Right atrium auricular region (tissue), 2 donors: Measurements from ENCODE around the gene BICD1. TPM values are rescaled to one million over a fixed set of nuclear protein-coding genes. Genes with fewer than 3 reads are reported as not detected.

Source experiments
- DNase-seq: peaks from one replicate; pipeline ENCODE4 v3.0.0-alpha.2; 2019; ENCODE audit warnings: low spot score
- H3K27ac ChIP-seq, 2 donors: fragments of 200-600 bp; sonication (generic); 1 replicate in 1 of 2; 2 replicates in 1 of 2; pipeline ENCODE4 v1.5.1; 2016 to 2019
- H3K27me3 ChIP-seq, 2 donors: fragments of 200-600 bp; sonication (generic); one replicate each; pipeline versions ENCODE4 v1.5.1 to v1.6.0; 2017 to 2019
- H3K36me3 ChIP-seq: fragments of 200-600 bp; sonication (generic); one replicate; pipeline ENCODE4 v1.5.1; 2016
- H3K4me1 ChIP-seq, 2 donors: fragments of 200-600 bp; sonication (generic); one replicate each; pipeline versions ENCODE4 v1.5.1 to v1.6.0; 2017 to 2019
- H3K4me3 ChIP-seq, 2 donors: fragments of 200-600 bp; sonication (generic); 1 replicate in 1 of 2; 2 replicates in 1 of 2; pipeline ENCODE4 v1.5.1; 2017 to 2019; ENCODE audit warnings: mild to moderate bottlenecking in 1 of 2, moderate library complexity in 1 of 2
- H3K9me3 ChIP-seq, 2 donors: fragments of 200-600 bp; sonication (generic); one replicate each; pipeline ENCODE4 v1.5.1; 2019
- total RNA-seq, 2 donors: library from RNA; depleted of rRNA; stranded (reverse); fragments of >200 nt; gene quantifications; one replicate each; pipeline ENCODE4 v1.1.0, GENCODE V29; 2016
- TF ChIP-seq, protein P1 (sequence below), 2 donors: fragments of 200-600 bp; sonication (generic); IDR thresholded peaks; one replicate each; pipeline ENCODE4 v1.5.1; 2019; ENCODE audit warnings: antibody characterized with exemption in 2 of 2

Gene BICD1
- total RNA-seq, 2 donors from 2014 or later: 3.3 to 6.6 TPM

DNA sequence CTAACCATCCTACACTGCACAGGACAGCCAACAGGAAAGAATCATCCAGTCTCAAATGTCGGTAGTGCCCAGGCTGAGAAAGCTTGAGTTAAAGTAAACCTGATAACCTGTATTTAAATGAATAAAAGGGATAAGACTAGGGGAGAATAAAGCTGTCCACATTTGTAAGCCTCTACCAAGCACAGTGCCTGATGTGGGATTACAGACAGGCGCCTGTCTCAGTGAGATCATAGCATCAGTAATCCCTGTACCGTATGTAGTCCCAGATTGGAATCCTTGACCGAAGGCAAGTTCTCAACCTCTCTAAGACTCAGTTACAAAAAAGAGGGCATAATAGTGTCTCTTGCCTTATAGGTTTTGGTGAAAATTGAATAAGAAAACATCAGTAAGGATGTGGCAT is 59.9 kb downstream of the BICD1 start:
- DNase-seq: no peak
- TF ChIP-seq, protein P1, sequence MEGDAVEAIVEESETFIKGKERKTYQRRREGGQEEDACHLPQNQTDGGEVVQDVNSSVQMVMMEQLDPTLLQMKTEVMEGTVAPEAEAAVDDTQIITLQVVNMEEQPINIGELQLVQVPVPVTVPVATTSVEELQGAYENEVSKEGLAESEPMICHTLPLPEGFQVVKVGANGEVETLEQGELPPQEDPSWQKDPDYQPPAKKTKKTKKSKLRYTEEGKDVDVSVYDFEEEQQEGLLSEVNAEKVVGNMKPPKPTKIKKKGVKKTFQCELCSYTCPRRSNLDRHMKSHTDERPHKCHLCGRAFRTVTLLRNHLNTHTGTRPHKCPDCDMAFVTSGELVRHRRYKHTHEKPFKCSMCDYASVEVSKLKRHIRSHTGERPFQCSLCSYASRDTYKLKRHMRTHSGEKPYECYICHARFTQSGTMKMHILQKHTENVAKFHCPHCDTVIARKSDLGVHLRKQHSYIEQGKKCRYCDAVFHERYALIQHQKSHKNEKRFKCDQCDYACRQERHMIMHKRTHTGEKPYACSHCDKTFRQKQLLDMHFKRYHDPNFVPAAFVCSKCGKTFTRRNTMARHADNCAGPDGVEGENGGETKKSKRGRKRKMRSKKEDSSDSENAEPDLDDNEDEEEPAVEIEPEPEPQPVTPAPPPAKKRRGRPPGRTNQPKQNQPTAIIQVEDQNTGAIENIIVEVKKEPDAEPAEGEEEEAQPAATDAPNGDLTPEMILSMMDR (IDR thresholded peaks at IDR 0.05): no peak
- no peaks in the 10 kb centered on the region for H3K9me3 ChIP-seq
- H3K4me1 ChIP-seq: peaks cover 0 to 5% of the 10 kb centered on the region in 2 donors
- H3K36me3 ChIP-seq: no peaks in the 10 kb centered on the region
- H3K27ac ChIP-seq: no peak overlapping the region
- no peaks in the 10 kb centered on the region for H3K27me3 ChIP-seq
- no peak overlapping the region for H3K4me3 ChIP-seq

DNA sequence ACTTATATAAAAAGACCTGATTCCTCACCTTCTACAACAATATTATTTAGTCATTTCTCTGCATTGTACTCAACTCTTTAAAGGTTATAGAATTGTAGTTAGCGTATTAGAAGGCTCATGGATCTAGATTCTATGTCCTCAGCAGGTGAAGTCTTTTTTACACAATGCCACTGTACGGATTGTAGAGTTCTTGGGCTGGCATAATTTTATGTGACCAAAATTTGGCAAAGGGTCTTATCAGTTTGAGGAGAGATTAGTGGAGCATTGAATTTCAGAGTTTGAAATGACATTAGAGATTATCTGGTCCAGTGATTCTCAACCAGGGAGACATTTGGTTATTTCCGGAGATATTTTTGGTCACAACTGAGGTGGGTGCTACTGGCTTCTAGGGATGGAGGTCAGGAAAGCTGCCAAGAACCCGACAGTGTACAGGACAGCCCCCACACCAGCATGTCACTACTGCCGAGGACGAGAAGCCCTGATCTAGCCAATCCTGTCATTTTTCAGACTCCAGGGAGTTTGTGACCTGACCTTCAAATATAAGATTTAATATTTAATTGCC is 63.9 kb downstream of the BICD1 start:
- no peak for DNase-seq
- H3K4me1 ChIP-seq: peaks cover 0 to 5% of the 10 kb centered on the region in 2 donors
- no peak overlapping the region for H3K4me3 ChIP-seq
- TF ChIP-seq, protein P1 (IDR thresholded peaks at IDR 0.05): no peak
- no peak overlapping the region for H3K27ac ChIP-seq
- H3K27me3 ChIP-seq: no peaks in the 10 kb centered on the region
- no peaks in the 10 kb centered on the region for H3K9me3 ChIP-seq
- no peaks in the 10 kb centered on the region for H3K36me3 ChIP-seq

DNA sequence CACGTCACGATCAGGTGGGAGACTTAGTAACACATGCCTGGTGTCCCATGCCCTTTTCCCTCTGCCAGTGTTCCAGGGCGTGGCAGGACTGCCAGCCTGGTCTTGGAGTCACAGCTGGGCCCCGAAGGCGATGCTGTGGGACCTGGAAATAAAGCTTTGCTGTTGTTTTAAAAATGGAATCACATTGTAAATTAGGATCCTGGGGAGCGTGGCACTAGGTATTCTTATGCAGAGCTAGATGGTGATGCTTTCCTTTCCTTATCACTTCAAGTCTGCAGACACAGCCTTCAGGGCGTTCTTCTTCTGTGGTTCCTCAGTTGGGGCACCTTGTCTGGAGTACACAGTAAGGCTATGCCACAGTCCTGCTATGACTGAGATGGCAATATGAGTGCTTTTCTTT is 64.6 kb downstream of the BICD1 start:
- Histone ChIP-seq H3K27ac (no peak overlapping the region), H3K4me3 (no peak overlapping the region), H3K9me3 (no peaks in the 10 kb centered on the region), H3K4me1 (peaks cover 0 to 5% of the 10 kb centered on the region in 2 donors), H3K27me3 (no peaks in the 10 kb centered on the region), H3K36me3 (no peaks in the 10 kb centered on the region)
- TF ChIP-seq, protein P1 (IDR thresholded peaks at IDR 0.05): no peak
- DNase-seq: no peak

DNA sequence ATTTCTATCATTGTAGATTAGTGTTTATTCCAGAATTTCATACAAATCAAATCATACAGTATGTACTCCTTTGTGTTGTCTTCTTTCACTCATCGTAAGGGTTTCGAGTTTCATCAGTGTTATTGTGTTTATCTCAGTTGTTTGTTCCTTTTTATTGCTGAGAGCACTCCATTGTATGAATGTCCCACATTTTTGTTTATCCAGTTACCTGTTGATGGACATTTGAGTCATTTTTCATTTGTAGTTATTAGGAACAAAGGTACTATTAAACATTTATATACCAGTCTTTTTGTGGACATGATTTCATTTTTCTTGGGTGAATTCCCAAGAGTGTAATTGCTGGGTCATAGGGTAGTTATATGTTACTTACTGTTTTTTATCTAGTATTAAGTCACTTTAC is 70.0 kb downstream of the BICD1 start:
- no peaks in the 10 kb centered on the region for H3K4me1 ChIP-seq
- H3K27me3 ChIP-seq: no peaks in the 10 kb centered on the region
- H3K27ac ChIP-seq: no peak overlapping the region
- no peak overlapping the region for H3K4me3 ChIP-seq
- H3K9me3 ChIP-seq: no peaks in the 10 kb centered on the region
- TF ChIP-seq, protein P1 (IDR thresholded peaks at IDR 0.05): no peak
- no peaks in the 10 kb centered on the region for H3K36me3 ChIP-seq
- no peak for DNase-seq

DNA sequence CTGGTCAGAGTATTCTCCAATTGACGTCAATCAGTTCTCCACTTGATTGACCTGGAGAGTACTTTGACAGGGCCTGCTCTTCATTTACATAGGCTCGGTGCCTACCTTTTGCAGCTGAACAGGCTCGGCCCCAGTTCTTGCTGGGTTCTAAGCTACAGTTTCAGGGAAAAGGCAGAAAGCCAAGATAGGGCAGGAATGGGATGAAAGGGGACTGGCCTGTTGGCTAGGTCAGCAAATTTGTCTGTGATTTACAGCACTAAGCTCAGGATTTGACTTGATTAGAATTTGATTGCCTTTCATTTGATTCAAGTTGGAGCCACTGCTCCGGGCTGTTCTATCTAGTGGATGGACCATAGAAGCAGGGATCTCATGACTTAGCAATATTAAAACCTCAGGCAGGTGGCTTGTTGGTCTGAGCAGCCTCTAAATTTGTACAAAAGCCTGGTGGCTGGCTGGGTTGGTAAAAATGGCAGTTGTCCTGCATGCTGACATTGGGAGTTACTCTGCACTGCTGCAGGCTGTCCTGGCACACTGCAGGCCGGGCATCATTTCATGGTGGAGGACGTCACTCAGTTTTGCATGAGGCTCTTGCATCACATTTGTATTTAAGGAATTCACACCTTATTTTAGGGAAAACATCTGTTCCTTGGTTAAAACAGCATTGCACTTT is 71.8 kb downstream of the BICD1 start:
- TF ChIP-seq, protein P1 (IDR thresholded peaks at IDR 0.05): no peak
- Histone ChIP-seq H3K4me3 (no peak overlapping the region), H3K36me3 (no peaks in the 10 kb centered on the region), H3K4me1 (no peaks in the 10 kb centered on the region), H3K27me3 (no peaks in the 10 kb centered on the region), H3K9me3 (no peaks in the 10 kb centered on the region), H3K27ac (no peak overlapping the region)
- no peak for DNase-seq

DNA sequence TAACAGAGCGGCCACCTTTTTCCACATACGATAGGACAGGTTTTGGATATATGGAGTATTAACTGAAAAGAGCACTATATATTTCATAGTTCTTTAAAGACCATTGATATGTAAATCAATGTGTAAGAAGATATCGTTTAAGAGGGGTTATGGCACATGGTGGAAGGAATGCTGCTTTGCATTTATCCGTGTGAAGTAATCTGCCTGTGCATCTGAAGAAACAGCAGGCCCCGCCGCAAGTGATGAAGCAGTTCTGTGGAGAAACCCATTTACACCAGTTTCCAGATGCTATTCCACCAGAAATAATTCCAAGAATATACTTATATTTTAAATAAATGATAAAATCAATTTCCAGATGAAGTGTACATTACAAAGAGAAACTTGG is 72.4 kb downstream of the BICD1 start:
- DNase-seq: no peak
- TF ChIP-seq, protein P1 (IDR thresholded peaks at IDR 0.05): no peak
- Histone ChIP-seq H3K4me1 (no peaks in the 10 kb centered on the region), H3K4me3 (no peak overlapping the region), H3K27me3 (no peaks in the 10 kb centered on the region), H3K27ac (no peak overlapping the region), H3K9me3 (no peaks in the 10 kb centered on the region), H3K36me3 (no peaks in the 10 kb centered on the region)
